ENCODE measurements around the gene ZNF804B.

DNA sequence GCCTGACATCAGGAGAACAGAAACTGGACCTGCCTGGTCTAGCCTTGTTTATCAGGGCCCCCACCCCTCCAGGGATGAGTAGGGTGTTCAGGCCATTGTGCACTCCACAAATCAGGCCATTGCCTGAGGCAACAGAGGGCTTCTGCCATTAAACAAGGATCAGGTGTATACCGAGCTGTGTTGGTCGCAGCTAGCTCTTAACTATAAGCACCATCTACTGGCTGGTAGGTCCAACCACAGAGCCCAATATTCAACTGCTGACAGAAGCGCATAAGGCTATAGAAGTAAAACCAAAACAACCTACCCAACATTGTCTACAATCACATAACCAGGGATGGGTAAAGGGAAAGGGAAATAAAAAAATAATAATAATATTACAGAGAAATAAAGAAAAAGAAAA is 487.7 kb downstream of the ZNF804B start:
- TF ChIP-seq, protein P1, sequence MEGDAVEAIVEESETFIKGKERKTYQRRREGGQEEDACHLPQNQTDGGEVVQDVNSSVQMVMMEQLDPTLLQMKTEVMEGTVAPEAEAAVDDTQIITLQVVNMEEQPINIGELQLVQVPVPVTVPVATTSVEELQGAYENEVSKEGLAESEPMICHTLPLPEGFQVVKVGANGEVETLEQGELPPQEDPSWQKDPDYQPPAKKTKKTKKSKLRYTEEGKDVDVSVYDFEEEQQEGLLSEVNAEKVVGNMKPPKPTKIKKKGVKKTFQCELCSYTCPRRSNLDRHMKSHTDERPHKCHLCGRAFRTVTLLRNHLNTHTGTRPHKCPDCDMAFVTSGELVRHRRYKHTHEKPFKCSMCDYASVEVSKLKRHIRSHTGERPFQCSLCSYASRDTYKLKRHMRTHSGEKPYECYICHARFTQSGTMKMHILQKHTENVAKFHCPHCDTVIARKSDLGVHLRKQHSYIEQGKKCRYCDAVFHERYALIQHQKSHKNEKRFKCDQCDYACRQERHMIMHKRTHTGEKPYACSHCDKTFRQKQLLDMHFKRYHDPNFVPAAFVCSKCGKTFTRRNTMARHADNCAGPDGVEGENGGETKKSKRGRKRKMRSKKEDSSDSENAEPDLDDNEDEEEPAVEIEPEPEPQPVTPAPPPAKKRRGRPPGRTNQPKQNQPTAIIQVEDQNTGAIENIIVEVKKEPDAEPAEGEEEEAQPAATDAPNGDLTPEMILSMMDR (IDR thresholded peaks at IDR 0.05), result no peak
- TF ChIP-seq POLR2A (IDR thresholded peaks at IDR 0.05), result no peak

All from esophagus squamous epithelium (tissue), 4 donors.